A549 (cell line): ENCODE measurements around the gene SAYSD1. TPM values are rescaled to one million over a fixed set of nuclear protein-coding genes. Genes with fewer than 3 reads are reported as not detected.

Source experiments
- ATAC-seq, 2 experiments: fragments of 200-7000 bp in 1 of 2; fragments of >200 bp in 1 of 2; cut with Nextera tagmentation in 1 of 2; cut with Tn5 transposase in 1 of 2; 3 replicates each; pipeline versions ENCODE4 v1.8.0 to v1.9.1; 2018 to 2020; ENCODE audit warnings: mild to moderate bottlenecking in 1 of 2, moderate library complexity in 1 of 2
- CTCF ChIA-PET: fragments of 300-600 bp; sonication (Branson Sonifier 250); formaldehyde crosslinking; extraction: SDS; loops from one replicate; lab custom pipeline; 2021; ENCODE audit warnings: antibody characterized with exemption, inconsistent platforms; lab: Yijun Ruan, JAX
- POLR2A ChIA-PET: fragments of 350-600 bp; formaldehyde crosslinking; extraction: SDS; loops from one replicate; lab custom pipeline; 2021; ENCODE audit warnings: antibody characterized with exemption, inconsistent platforms; lab: Yijun Ruan, JAX
- DNase-seq, 2 experiments: peaks; one replicate each; pipeline versions ENCODE4 v3.0.0 to v3.0.0-alpha.2; 2011 to 2016; ENCODE audit warnings: low read depth in 1 of 2, low spot score in 1 of 2
- FAIRE-seq: peaks from 2 replicates; lab custom pipeline; 2011; peaks lifted over from hg19 to GRCh38; lab: Jason Lieb, UNC
- H3K27ac ChIP-seq, 2 experiments: fragments of >200 bp; sonication (Bioruptor Twin); formaldehyde crosslinking; 3 replicates each; pipeline ENCODE4 v1.5.1; 2016 to 2017
- H3K4me1 ChIP-seq: fragments of >200 bp; sonication (Bioruptor Twin); formaldehyde crosslinking; 3 replicates; pipeline ENCODE4 v1.6.1; 2016
- H3K4me2 ChIP-seq: fragments of >200 bp; sonication (Bioruptor Twin); formaldehyde crosslinking; 3 replicates; pipeline ENCODE4 v1.6.1; 2016
- H3K4me3 ChIP-seq: fragments of >200 bp; sonication (Bioruptor Twin); formaldehyde crosslinking; 3 replicates; pipeline ENCODE4 v1.5.1; 2016
- H3K9me3 ChIP-seq: fragments of >200 bp; sonication (Bioruptor Twin); formaldehyde crosslinking; 3 replicates; pipeline ENCODE4 v1.6.1; 2016
- BHLHE40 ChIP-seq: IDR thresholded peaks from 2 replicates; pipeline ENCODE4 v1.6.1; 2012; ENCODE audit warnings: low read depth, low read length, inconsistent platforms
- CBX8 ChIP-seq: fragments of 200-600 bp; sonication (generic); IDR thresholded peaks from 2 replicates; pipeline ENCODE4 v1.6.1; 2016
- CHD2 ChIP-seq: fragments of 150-350 bp; IDR thresholded peaks from 2 replicates; pipeline ENCODE4 v1.6.1; 2014; ENCODE audit warnings: low read length; ENCODE audit not compliant: partially characterized antibody
- EHMT2 ChIP-seq: fragments of 200-600 bp; sonication (generic); IDR thresholded peaks from 2 replicates; pipeline ENCODE4 v1.6.1; 2016; ENCODE audit warnings: antibody characterized with exemption, low read depth, mild to moderate bottlenecking, moderate library complexity
- FOXS1 ChIP-seq: fragments of 250-450 bp; sonication (Bioruptor Pico); IDR thresholded peaks from 2 replicates; pipeline ENCODE4 v1.5.0; 2020; ENCODE audit warnings: mild to moderate bottlenecking, moderate library complexity
- HEYL ChIP-seq: fragments of 250-450 bp; sonication (Bioruptor Pico); IDR thresholded peaks from 2 replicates; pipeline ENCODE4 v1.8.0; 2021; ENCODE audit warnings: mild to moderate bottlenecking, moderate library complexity
- HMGXB4 ChIP-seq: fragments of 250-450 bp; sonication (Bioruptor Pico); IDR thresholded peaks from 2 replicates; pipeline ENCODE4 v1.5.0; 2021; ENCODE audit warnings: mild to moderate bottlenecking, moderate library complexity, borderline replicate concordance
- KDM1A ChIP-seq: fragments of 200-600 bp; sonication (generic); IDR thresholded peaks from 2 replicates; pipeline ENCODE4 v1.6.1; 2016; ENCODE audit warnings: low read depth, mild to moderate bottlenecking
- MAX ChIP-seq: IDR thresholded peaks from 2 replicates; pipeline ENCODE4 v1.6.1; 2012
- MAZ ChIP-seq: fragments of 150-350 bp; IDR thresholded peaks from 2 replicates; pipeline ENCODE4 v1.6.1; 2014; ENCODE audit warnings: antibody characterized with exemption, low read depth, low read length, borderline replicate concordance
- RAD21 ChIP-seq, 2 experiments: fragments of >200 bp in 1 of 2; sonication (Bioruptor Twin) in 1 of 2; formaldehyde crosslinking in 1 of 2; IDR thresholded peaks in 1 of 2; conservative IDR thresholded peaks in 1 of 2; 2 replicates in 1 of 2; 3 replicates in 1 of 2; pipeline ENCODE4 v1.6.1; 2012 to 2018; ENCODE audit warnings: inconsistent platforms in 1 of 2
- RARB ChIP-seq: fragments of 250-450 bp; sonication (Bioruptor Pico); IDR thresholded peaks from 2 replicates; pipeline ENCODE4 v1.8.0; 2021; ENCODE audit warnings: mild to moderate bottlenecking, moderate library complexity
- REST ChIP-seq: fragments of 200-600 bp; sonication (generic); IDR thresholded peaks from 2 replicates; pipeline ENCODE4 v1.6.1; 2016; ENCODE audit warnings: antibody characterized with exemption, mild to moderate bottlenecking, moderate library complexity
- SREBF2 ChIP-seq: fragments of 450-650 bp; IDR thresholded peaks from 2 replicates; pipeline ENCODE4 v1.6.1; 2014; ENCODE audit warnings: mild to moderate bottlenecking, moderate library complexity
- TFCP2L1 ChIP-seq: fragments of 250-450 bp; sonication (Bioruptor Pico); IDR thresholded peaks from 2 replicates; pipeline ENCODE4 v1.5.0; 2021; ENCODE audit warnings: mild to moderate bottlenecking
- ZNF302 ChIP-seq: fragments of 250-450 bp; sonication (Bioruptor Pico); IDR thresholded peaks from 2 replicates; pipeline ENCODE4 v1.9.0; 2021; ENCODE audit warnings: inconsistent platforms, mild to moderate bottlenecking, moderate library complexity
- polyA plus RNA-seq, 4 experiments: library from polyadenylated mRNA; depleted of rRNA in 3 of 4; stranded (reverse); fragments of >200 nt; fragmentation: RNase III in 1 of 4; extraction: RNeasy Plus Mini Kit Qiagen cat#74134 plus additional on column Dnase treatment in 1 of 4; gene quantifications; 2 replicates in 3 of 4; 3 replicates in 1 of 4; pipeline ENCODE4 v1.2.3, GENCODE V29; 2011 to 2017

Gene SAYSD1
- polyA plus RNA-seq, 2 of the 4 experiments (the other 2 are of a cell fraction): 8.1 to 15.6 TPM

- TF ChIP-seq REST (no peak), EHMT2 (no peak), FOXS1 (CRISPR knock-in tag) (no peak)
Observed at GRCh38 chr6:39128106-39128505, 13.1 kb upstream of the SAYSD1 start (continued).

GRCh38 chr6:39124114-39124513 is 9.1 kb upstream of the SAYSD1 start:
- no peak for FAIRE-seq
- Histone ChIP-seq H3K9me3 (no peaks in the 10 kb centered on the region), H3K4me1 (no peaks in the 10 kb centered on the region), H3K27ac (no peak overlapping the region), H3K4me3 (no peak overlapping the region), H3K4me2 (no peak overlapping the region)
- no peak for DNase-seq
- TF ChIP-seq HEYL (CRISPR knock-in tag): no peak
- no peak for TF ChIP-seq KDM1A
- no peak for TF ChIP-seq CHD2
- TF ChIP-seq RARB (CRISPR knock-in tag): no peak
- no peak for TF ChIP-seq SREBF2
- TF ChIP-seq MAZ: no peak
- no peak for TF ChIP-seq HMGXB4
- TF ChIP-seq BHLHE40: no peak
- no peak for TF ChIP-seq TFCP2L1 (CRISPR knock-in tag)
- TF ChIP-seq CBX8: no peak
- no peak for TF ChIP-seq REST
- no peak for TF ChIP-seq MAX
- no peak for TF ChIP-seq RAD21 (conservative IDR thresholded peaks at IDR 0.05 in 1 of 2, IDR thresholded peaks at IDR 0.05 in 1 of 2)
- no peak for TF ChIP-seq ZNF302
- ChIA-PET CTCF (no interaction called here), POLR2A (interaction anchor here (1.8 kb wide), 1 partner anchor 9 kb away, joined by 5 read pairs; the partner anchor contains the start of gene SAYSD1)
- ATAC-seq: no peak
